ENCODE data around the gene RAB24. TPM values are rescaled to one million over a fixed set of nuclear protein-coding genes. Genes with fewer than 3 reads are reported as not detected.

Gene RAB24
- total RNA-seq, 1 experiment from 2014 or later: 42.6 TPM

DNA sequence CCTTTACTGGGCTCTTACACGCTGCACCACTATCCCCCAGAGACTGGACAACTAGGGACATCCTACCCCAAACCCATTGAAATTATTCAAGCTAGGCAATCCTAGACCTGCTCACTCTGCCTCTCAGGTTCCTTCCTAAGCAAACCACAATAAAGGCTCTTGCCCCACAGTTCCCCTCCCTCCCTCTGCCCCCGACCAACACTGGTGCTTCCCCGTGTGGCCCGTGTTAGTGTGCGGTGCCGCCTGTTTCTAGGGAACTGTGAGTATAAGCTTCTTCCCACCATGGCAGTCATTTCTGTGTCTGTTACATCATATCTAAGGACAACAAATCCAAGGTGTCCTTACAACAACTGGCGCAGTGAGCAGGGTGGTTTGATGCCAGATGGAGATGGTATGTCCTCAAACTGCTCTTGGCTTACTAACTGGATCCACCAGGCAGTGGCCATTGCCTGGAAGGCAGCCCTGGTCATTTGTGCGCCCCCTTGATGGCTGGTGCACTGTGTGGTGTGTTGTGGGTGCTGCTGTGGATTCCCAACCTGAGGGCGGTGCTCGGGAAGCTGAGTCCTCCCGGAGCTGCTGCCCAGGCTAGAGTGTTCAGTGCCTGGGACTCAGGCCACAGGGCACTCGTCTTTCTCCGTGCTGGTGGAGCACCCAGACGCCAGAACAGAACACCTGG, 16.5 kb upstream of the RAB24 start:
- no TSS peak for BruUV-seq (replicated peaks)
- ChIA-PET CTCF (interaction anchor here (0.6 to 6.5 kb wide), 12 partner anchors 9 to 207 kb away, joined by 3 to 59 read pairs (median 8); no protein-coding TSS in a partner anchor), POLR2A (interaction anchor here (0.8 to 1.6 kb wide), 7 partner anchors 10 to 120 kb away, joined by 3 to 5 read pairs (median 3); partner anchors contain the start of gene LMAN2)
- Mint-ChIP-seq H3K36me3 (ENCODE audit: insufficient read depth, unreplicated experiment) (peaks cover 35% of the 10 kb centered on the region), H3K9me3 (ENCODE audit: unreplicated experiment) (no peaks in the 10 kb centered on the region), H3K4me1 (ENCODE audit: insufficient read depth, unreplicated experiment) (no peaks in the 10 kb centered on the region), H3K4me3 (ENCODE audit: unreplicated experiment) (no peak overlapping the region), H3K27me3 (ENCODE audit: insufficient read depth, unreplicated experiment) (no peaks in the 10 kb centered on the region), H3K27ac (ENCODE audit: low read depth, unreplicated experiment) (no peak overlapping the region)
- intact Hi-C loops (cut with micrococcal nuclease): loop anchor here (2.0 to 5.0 kb wide), 2 partner anchors 43 to 182 kb away; no protein-coding TSS in a partner anchor
- TF ChIP-seq, protein P1, sequence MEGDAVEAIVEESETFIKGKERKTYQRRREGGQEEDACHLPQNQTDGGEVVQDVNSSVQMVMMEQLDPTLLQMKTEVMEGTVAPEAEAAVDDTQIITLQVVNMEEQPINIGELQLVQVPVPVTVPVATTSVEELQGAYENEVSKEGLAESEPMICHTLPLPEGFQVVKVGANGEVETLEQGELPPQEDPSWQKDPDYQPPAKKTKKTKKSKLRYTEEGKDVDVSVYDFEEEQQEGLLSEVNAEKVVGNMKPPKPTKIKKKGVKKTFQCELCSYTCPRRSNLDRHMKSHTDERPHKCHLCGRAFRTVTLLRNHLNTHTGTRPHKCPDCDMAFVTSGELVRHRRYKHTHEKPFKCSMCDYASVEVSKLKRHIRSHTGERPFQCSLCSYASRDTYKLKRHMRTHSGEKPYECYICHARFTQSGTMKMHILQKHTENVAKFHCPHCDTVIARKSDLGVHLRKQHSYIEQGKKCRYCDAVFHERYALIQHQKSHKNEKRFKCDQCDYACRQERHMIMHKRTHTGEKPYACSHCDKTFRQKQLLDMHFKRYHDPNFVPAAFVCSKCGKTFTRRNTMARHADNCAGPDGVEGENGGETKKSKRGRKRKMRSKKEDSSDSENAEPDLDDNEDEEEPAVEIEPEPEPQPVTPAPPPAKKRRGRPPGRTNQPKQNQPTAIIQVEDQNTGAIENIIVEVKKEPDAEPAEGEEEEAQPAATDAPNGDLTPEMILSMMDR (IDR thresholded peaks at IDR 0.05; ENCODE audit: unreplicated experiment): no peak
- DNase-seq (ENCODE audit: unreplicated experiment): no peak

DNA sequence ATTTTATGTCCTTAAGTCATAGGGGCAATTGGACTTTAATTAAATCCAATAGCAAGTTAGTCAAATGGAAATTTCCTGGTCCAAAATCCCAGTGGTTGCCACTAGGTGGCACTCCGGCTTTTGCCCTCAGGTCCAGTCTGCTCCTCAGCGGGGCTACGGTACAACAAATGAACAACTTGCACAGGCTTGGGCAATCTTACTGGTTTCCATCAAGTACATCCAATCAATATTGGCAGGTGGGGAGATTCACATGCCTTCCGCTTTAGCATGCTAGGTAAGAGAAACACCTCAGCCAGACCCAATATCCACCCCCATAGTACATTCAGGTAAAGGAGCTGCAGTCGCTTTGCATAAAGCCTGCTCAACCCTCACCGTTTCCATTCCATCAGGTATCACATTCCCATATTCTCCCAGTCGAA, 14.4 kb upstream of the RAB24 start:
- POLR2A ChIA-PET: interaction anchor here (1.2 to 1.5 kb wide), 3 partner anchors 12 to 180 kb away, joined by 3 to 6 read pairs (median 3); partner anchors contain the start of gene PDLIM7
- CTCF ChIA-PET: interaction anchor here (0.6 to 6.5 kb wide), 37 partner anchors 8 to 289 kb away, joined by 3 to 59 read pairs (median 4); no protein-coding TSS in a partner anchor
- TF ChIP-seq, protein P1 (IDR thresholded peaks at IDR 0.05; ENCODE audit: unreplicated experiment): peak; percentile 92
- no peaks in the 10 kb centered on the region for H3K9me3 Mint-ChIP-seq (ENCODE audit: unreplicated experiment)
- no TSS peak for BruUV-seq (replicated peaks)
- no peak overlapping the region for H3K4me3 Mint-ChIP-seq (ENCODE audit: unreplicated experiment)
- intact Hi-C loops (cut with micrococcal nuclease): loop anchor here (1.0 to 5.0 kb wide), 5 partner anchors 45 to 184 kb away; no protein-coding TSS in a partner anchor
- no peaks in the 10 kb centered on the region for H3K27me3 Mint-ChIP-seq (ENCODE audit: insufficient read depth, unreplicated experiment)
- no peak overlapping the region for H3K27ac Mint-ChIP-seq (ENCODE audit: low read depth, unreplicated experiment)
- no peaks in the 10 kb centered on the region for H3K4me1 Mint-ChIP-seq (ENCODE audit: insufficient read depth, unreplicated experiment)
- peaks cover 35% of the 10 kb centered on the region for H3K36me3 Mint-ChIP-seq (ENCODE audit: insufficient read depth, unreplicated experiment)
- DNase-seq (ENCODE audit: unreplicated experiment): peak; percentile 85

DNA sequence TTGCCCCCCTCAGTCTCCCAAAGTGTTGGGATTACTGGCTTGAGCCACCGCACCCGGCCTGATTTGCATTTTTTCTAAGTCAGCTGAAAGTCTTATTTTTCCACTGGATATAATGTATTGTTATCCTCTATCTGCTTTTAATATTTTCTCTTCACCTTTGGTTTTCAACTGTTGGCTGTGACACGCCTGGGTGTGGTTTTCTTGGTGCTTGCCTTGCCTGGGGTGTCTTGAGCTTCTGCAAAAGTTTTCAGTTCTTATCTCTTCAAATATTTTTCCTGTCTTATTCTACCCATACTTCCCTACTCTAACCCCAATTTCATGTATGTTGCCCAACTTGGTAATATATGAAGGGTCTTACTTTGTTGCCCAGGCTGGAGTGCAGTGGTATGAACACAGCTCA, 12.5 kb upstream of the RAB24 start:
- ChIA-PET CTCF (interaction anchor here (0.6 to 6.5 kb wide), 14 partner anchors 13 to 741 kb away, joined by 3 to 59 read pairs (median 8); partner anchors contain the start of genes F12 and LMAN2), POLR2A (interaction anchor here (0.7 to 1.3 kb wide), 6 partner anchors 8 to 139 kb away, joined by 3 to 5 read pairs (median 3); partner anchors contain the start of genes PRELID1 and RAB24)
- Mint-ChIP-seq H3K9me3 (ENCODE audit: unreplicated experiment) (no peaks in the 10 kb centered on the region), H3K36me3 (ENCODE audit: insufficient read depth, unreplicated experiment) (peaks cover 28% of the 10 kb centered on the region), H3K27ac (ENCODE audit: low read depth, unreplicated experiment) (no peak overlapping the region), H3K27me3 (ENCODE audit: insufficient read depth, unreplicated experiment) (no peaks in the 10 kb centered on the region), H3K4me3 (ENCODE audit: unreplicated experiment) (no peak overlapping the region), H3K4me1 (ENCODE audit: insufficient read depth, unreplicated experiment) (peaks cover 11% of the 10 kb centered on the region)
- BruUV-seq (replicated peaks): no TSS peak
- TF ChIP-seq, protein P1 (IDR thresholded peaks at IDR 0.05; ENCODE audit: unreplicated experiment): no peak
- intact Hi-C loops (cut with micrococcal nuclease): loop anchor here (5.0 kb wide), 1 partner anchor 186 kb away; no protein-coding TSS in a partner anchor
- no peak for DNase-seq (ENCODE audit: unreplicated experiment)

DNA sequence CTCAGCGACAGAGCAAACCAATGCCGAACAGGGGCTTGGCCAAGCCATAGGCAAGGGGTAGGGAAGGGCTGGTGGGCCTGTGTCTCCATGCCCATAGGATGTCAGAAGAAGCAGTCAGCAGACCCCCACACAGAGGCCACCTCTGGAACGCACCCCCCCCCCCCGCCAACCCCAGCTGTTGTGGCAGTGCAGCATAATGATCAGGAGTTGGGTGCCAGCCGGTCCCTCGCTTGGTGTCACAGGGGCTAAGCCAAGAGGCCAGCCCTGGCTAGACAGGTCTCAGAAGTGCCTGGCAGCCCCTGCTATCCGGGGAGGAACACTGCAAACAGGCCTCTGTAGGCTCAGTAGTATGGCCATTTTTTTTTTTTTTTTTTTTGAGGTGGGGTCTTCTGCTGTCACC, 11.9 kb upstream of the RAB24 start:
- BruUV-seq (replicated peaks): no TSS peak
- H3K4me1 Mint-ChIP-seq (ENCODE audit: insufficient read depth, unreplicated experiment): peaks cover 17% of the 10 kb centered on the region
- no peaks in the 10 kb centered on the region for H3K9me3 Mint-ChIP-seq (ENCODE audit: unreplicated experiment)
- DNase-seq (ENCODE audit: unreplicated experiment): no peak
- POLR2A ChIA-PET: interaction anchor here (0.9 to 1.3 kb wide), 3 partner anchors 9 to 87 kb away, joined by 3 to 4 read pairs (median 3); no protein-coding TSS in a partner anchor
- intact Hi-C loops (cut with micrococcal nuclease): loop anchor here (5.0 kb wide), 1 partner anchor 187 kb away; no protein-coding TSS in a partner anchor
- no peak overlapping the region for H3K4me3 Mint-ChIP-seq (ENCODE audit: unreplicated experiment)
- CTCF ChIA-PET: interaction anchor here (0.6 to 6.5 kb wide), 8 partner anchors 14 to 740 kb away, joined by 3 to 59 read pairs (median 4); partner anchors contain the start of gene F12
- H3K36me3 Mint-ChIP-seq (ENCODE audit: insufficient read depth, unreplicated experiment): peaks cover 26% of the 10 kb centered on the region
- TF ChIP-seq, protein P1 (IDR thresholded peaks at IDR 0.05; ENCODE audit: unreplicated experiment): no peak
- H3K27me3 Mint-ChIP-seq (ENCODE audit: insufficient read depth, unreplicated experiment): no peaks in the 10 kb centered on the region
- no peak overlapping the region for H3K27ac Mint-ChIP-seq (ENCODE audit: low read depth, unreplicated experiment)
